Measurements from ENCODE around the gene EPN2. TPM values are rescaled to one million over a fixed set of nuclear protein-coding genes. Genes with fewer than 3 reads are reported as not detected.

Gene EPN2
- total RNA-seq, 1 donor, result 18.1 TPM

DNA sequence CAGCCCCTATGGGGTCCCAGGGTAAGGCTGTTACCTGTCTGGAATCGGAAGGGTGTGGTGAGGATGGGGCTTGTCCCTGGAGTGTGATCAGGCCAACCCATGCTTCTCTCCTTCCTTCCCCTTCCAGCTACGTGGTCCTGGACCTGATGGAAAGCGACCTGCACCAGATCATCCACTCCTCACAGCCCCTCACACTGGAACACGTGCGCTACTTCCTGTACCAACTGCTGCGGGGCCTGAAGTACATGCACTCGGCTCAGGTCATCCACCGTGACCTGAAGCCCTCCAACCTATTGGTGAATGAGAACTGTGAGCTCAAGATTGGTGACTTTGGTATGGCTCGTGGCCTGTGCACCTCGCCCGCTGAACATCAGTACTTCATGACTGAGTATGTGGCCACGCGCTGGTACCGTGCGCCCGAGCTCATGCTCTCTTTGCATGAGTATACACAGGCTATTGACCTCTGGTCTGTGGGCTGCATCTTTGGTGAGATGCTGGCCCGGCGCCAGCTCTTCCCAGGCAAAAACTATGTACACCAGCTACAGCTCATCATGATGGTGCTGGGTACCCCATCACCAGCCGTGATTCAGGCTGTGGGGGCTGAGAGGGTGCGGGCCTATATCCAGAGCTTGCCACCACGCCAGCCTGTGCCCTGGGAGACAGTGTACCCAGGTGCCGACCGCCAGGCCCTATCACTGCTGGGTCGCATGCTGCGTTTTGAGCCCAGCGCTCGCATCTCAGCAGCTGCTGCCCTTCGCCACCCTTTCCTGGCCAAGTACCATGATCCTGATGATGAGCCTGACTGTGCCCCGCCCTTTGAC is 143.5 kb downstream of the EPN2 start:
- no peak overlapping the region for H3K4me2 ChIP-seq (ENCODE audit: insufficient read depth, low read length)
- H3K4me3 ChIP-seq (ENCODE audit: insufficient read depth, low read length), result no peak overlapping the region
- TF ChIP-seq, protein P1, sequence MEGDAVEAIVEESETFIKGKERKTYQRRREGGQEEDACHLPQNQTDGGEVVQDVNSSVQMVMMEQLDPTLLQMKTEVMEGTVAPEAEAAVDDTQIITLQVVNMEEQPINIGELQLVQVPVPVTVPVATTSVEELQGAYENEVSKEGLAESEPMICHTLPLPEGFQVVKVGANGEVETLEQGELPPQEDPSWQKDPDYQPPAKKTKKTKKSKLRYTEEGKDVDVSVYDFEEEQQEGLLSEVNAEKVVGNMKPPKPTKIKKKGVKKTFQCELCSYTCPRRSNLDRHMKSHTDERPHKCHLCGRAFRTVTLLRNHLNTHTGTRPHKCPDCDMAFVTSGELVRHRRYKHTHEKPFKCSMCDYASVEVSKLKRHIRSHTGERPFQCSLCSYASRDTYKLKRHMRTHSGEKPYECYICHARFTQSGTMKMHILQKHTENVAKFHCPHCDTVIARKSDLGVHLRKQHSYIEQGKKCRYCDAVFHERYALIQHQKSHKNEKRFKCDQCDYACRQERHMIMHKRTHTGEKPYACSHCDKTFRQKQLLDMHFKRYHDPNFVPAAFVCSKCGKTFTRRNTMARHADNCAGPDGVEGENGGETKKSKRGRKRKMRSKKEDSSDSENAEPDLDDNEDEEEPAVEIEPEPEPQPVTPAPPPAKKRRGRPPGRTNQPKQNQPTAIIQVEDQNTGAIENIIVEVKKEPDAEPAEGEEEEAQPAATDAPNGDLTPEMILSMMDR (IDR thresholded peaks at IDR 0.05; ENCODE audit: extremely low read depth, low read depth, low read length), result no peak
- H3K36me3 ChIP-seq (ENCODE audit: insufficient read depth, low read length), result peaks cover 63% of the 10 kb centered on the region
- peaks cover 43% of the 10 kb centered on the region for H3K79me2 ChIP-seq (ENCODE audit: insufficient read depth, low read length)
- peaks cover 19% of the 10 kb centered on the region for H4K20me1 ChIP-seq (ENCODE audit: insufficient read depth, low read length)
- no peaks in the 10 kb centered on the region for H3K27me3 ChIP-seq (ENCODE audit: insufficient read depth, low read length)
- no peaks in the 10 kb centered on the region for H3K9me3 ChIP-seq (ENCODE audit: low read depth, low read length)
- H2AFZ ChIP-seq (ENCODE audit: low read length), result no peak overlapping the region
- H3K27ac ChIP-seq (ENCODE audit: low read depth, low read length), result no peak overlapping the region
- peaks cover 21% of the 10 kb centered on the region for H3K4me1 ChIP-seq (ENCODE audit: insufficient read depth, low read length)
- DNase-seq (ENCODE audit: insufficient read length, low spot score, missing footprints), result peak; percentile 53

DNA sequence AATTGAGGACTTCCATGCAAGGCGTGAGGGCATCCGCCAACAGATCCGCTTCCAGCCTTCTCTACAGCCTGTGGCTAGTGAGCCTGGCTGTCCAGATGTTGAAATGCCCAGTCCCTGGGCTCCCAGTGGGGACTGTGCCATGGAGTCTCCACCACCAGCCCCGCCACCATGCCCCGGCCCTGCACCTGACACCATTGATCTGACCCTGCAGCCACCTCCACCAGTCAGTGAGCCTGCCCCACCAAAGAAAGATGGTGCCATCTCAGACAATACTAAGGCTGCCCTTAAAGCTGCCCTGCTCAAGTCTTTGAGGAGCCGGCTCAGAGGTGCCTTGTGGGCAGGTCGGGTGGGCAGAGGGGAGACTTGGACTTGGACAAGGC is 144.2 kb downstream of the EPN2 start:
- H4K20me1 ChIP-seq (ENCODE audit: insufficient read depth, low read length), result peaks cover 19% of the 10 kb centered on the region
- H2AFZ ChIP-seq (ENCODE audit: low read length), result no peak overlapping the region
- H3K4me1 ChIP-seq (ENCODE audit: insufficient read depth, low read length), result peaks cover 25% of the 10 kb centered on the region
- no peak overlapping the region for H3K27ac ChIP-seq (ENCODE audit: low read depth, low read length)
- peaks cover 66% of the 10 kb centered on the region for H3K36me3 ChIP-seq (ENCODE audit: insufficient read depth, low read length)
- TF ChIP-seq, protein P1 (IDR thresholded peaks at IDR 0.05; ENCODE audit: extremely low read depth, low read depth, low read length), result no peak
- H3K27me3 ChIP-seq (ENCODE audit: insufficient read depth, low read length), result no peaks in the 10 kb centered on the region
- H3K4me2 ChIP-seq (ENCODE audit: insufficient read depth, low read length), result no peak overlapping the region
- peaks cover 38% of the 10 kb centered on the region for H3K79me2 ChIP-seq (ENCODE audit: insufficient read depth, low read length)
- no peaks in the 10 kb centered on the region for H3K9me3 ChIP-seq (ENCODE audit: low read depth, low read length)
- H3K4me3 ChIP-seq (ENCODE audit: insufficient read depth, low read length), result no peak overlapping the region
- DNase-seq (ENCODE audit: insufficient read length, low spot score, missing footprints), result no peak

DNA sequence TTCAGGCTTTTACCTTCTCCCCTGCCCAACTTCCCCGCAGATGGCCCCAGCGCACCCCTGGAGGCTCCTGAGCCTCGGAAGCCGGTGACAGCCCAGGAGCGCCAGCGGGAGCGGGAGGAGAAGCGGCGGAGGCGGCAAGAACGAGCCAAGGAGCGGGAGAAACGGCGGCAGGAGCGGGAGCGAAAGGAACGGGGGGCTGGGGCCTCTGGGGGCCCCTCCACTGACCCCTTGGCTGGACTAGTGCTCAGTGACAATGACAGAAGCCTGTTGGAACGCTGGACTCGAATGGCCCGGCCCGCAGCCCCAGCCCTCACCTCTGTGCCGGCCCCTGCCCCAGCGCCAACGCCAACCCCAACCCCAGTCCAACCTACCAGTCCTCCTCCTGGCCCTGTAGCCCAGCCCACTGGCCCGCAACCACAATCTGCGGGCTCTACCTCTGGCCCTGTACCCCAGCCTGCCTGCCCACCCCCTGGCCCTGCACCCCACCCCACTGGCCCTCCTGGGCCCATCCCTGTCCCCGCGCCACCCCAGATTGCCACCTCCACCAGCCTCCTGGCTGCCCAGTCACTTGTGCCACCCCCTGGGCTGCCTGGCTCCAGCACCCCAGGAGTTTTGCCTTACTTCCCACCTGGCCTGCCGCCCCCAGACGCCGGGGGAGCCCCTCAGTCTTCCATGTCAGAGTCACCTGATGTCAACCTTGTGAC is 144.7 kb downstream of the EPN2 start:
- Histone ChIP-seq H4K20me1 (ENCODE audit: insufficient read depth, low read length) (peaks cover 19% of the 10 kb centered on the region), H3K27ac (ENCODE audit: low read depth, low read length) (no peak overlapping the region), H2AFZ (ENCODE audit: low read length) (no peak overlapping the region), H3K4me1 (ENCODE audit: insufficient read depth, low read length) (peaks cover 28% of the 10 kb centered on the region), H3K36me3 (ENCODE audit: insufficient read depth, low read length) (peaks cover 66% of the 10 kb centered on the region), H3K79me2 (ENCODE audit: insufficient read depth, low read length) (peaks cover 36% of the 10 kb centered on the region), H3K9me3 (ENCODE audit: low read depth, low read length) (no peaks in the 10 kb centered on the region), H3K27me3 (ENCODE audit: insufficient read depth, low read length) (no peaks in the 10 kb centered on the region), H3K4me3 (ENCODE audit: insufficient read depth, low read length) (no peak overlapping the region), H3K4me2 (ENCODE audit: insufficient read depth, low read length) (no peak overlapping the region)
- TF ChIP-seq, protein P1 (IDR thresholded peaks at IDR 0.05; ENCODE audit: extremely low read depth, low read depth, low read length), result no peak
- peak; percentile 25 for DNase-seq (ENCODE audit: insufficient read length, low spot score, missing footprints)

Measured in osteoblast (primary cell).